ENCODE results near the gene GLDN. TPM values are rescaled to one million over a fixed set of nuclear protein-coding genes. Genes with fewer than 3 reads are reported as not detected.
"Not testable (repeated sequence)": the region's sequence is repeated elsewhere in the genome, so short reads cannot be mapped to it uniquely, and the experiment has no call there.

The GLDN gene
- polyA plus RNA-seq, 1 donor = 0.43 TPM

DNA sequence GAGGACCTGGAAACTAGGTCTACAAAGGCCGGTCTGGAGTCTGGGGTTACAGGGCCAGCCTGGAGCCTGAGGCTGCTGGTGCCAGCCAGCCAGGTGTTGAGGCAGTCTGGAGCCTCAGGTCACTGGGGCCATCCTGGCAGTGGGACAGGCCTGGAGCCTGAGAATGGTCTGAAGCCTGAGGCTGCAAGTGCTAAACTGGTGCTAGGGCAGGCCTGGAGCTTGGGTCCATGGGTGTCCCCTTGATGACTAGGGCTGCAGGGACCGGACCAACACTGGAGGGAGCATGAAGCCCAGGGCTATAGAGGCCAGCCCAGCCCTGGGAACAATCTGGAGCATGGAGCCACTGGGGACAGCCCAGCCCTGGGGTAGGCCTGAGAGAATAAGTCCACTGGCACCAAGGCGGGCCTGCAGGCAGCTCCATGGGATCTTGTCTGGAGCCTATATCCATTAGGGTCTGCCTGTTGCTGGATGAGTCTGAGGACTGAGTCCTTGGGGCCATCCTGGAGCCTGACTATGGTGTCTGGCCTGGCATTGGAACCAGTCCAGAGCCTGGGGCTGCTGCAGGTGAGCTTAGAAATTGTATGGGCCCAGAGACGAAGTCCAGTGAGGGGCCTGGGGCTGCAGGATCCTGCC lies 101.9 kb downstream of the GLDN start:
- no peak for DNase-seq (ENCODE audit: low read depth)

- DNase-seq (ENCODE audit: low read depth) = no peak
These were observed 102.7 kb downstream of the GLDN start for GRCh38 chr15:51444112-51444511.

- no peak for DNase-seq (ENCODE audit: low read depth)
These were observed 103.4 kb downstream of the GLDN start for GRCh38 chr15:51444807-51445206.

- not testable (repeated sequence) for DNase-seq (ENCODE audit: low read depth)
These were observed 104.7 kb downstream of the GLDN start for GRCh38 chr15:51446029-51446744.

DNA sequence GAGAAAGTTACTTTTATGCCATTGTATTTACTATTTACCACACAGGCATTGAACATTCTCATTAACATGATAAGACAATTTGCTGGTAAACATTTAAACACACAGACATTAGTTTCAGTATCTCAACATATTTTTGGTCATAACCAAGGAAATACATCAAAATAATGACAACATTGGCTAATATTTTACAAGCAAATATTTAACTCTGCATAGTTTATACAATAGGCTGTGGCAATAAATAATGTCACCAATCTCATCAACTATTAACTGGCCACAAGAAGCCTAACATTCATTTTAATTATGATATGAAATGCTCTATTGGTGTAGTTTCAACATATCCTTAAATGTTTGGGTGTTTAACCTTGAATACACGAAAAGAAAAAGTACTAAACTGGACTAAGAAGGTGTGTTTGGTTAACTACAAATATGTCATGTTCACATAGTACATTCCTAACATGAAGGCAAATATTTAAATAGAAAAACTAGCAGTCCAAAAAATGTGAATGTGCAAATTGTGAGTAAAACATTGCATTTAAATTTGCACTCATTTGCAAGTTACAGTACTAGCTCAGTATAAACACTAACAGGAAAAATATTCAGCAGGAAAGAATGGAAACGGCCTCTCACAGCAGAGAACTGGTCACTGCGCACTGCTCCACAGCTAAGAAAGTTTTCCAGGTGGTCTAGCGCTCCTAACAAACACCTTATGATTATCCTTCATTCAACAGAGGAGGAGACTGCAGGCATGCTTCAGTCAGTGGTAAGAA lies 106.6 kb downstream of the GLDN start:
- DNase-seq (ENCODE audit: low read depth) = no peak

DNA sequence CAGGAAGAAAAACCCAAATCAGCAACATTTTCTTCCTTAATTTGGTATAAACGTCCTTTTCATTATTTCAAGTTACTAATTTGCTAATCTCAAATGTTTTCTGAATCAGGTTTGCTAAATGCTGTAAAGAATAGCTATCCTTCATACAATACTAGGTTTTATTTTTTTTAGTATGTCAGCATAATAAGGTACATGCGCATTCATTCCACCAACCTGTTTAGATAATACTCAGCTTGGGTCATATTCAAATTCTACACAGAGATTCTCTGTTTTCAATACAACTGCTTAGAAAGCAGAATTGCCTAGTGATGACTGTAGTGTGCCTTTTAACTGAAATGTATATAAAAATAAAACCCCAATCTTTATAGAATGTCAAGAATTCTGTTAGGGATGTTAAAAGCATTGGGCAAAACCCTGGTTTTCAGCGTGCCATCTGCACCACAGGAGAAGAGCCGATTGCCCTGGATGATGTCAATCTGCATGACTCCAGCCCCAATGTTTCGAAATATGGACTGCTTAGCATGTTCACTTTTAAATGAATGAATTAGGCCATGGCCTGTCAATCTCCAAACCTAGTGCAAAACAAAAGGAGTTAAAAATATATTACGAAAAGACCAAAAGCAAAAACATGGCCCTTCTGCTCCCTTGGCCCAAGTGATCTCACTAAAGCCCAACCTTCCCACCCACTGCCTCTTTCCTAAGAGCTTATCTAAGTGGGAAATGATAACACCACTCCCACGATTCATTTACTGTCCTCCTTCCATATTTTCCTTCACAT lies 107.4 kb downstream of the GLDN start:
- no peak for DNase-seq (ENCODE audit: low read depth)

DNA sequence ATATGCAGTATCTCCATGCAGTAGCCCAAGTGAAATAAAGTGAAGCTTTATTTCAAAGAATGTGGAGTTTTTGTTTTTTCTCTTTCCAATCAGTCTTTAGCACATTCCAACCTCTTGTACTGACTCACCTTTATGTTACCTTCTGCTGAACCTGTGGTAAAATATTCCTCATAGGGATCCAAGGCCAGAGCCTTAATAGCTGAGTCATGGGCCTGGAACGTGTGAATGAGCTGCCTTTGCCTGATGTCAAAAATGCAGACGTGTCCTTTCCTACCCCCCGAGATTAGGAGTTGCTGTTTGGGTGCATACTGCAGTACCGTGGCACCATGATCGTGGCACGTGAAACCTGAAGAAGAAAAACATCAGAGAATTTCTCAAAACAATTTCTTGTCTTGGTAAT lies 108.5 kb downstream of the GLDN start:
- no peak for DNase-seq (ENCODE audit: low read depth)

Other genes starting within 250 kb of the GLDN start
- gene TNFAIP8L3, start 246.7 kb upstream of the GLDN start, polyA plus RNA-seq (ENCODE audit: insufficient read length) = 1.7 TPM
- gene CYP19A1, start 3.1 kb upstream of the GLDN start, polyA plus RNA-seq (ENCODE audit: insufficient read length) = 0.73 TPM